ENCODE results near the gene NCAM1.

NCAM1 gene

DNA sequence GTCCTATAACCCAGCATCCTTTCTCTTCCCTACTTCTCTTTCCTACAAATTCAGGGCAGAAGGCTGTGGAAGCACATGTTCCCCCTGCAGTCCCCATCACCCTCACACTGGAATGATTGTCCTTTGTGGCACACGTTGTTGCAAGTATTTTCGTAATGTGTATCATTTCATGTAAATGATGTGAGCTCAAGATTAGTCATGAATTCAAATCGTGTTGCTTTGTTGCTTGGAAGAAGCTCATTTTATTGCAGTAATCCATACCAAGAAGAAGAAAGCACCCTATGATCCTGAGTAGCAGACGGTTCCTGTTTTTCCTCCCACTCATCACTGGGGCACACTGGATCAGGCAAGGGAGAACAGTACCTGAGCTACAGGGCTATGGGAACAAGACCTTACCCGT is 173.4 kb downstream of the NCAM1 start:
- DNase-seq, result no peak

DNA sequence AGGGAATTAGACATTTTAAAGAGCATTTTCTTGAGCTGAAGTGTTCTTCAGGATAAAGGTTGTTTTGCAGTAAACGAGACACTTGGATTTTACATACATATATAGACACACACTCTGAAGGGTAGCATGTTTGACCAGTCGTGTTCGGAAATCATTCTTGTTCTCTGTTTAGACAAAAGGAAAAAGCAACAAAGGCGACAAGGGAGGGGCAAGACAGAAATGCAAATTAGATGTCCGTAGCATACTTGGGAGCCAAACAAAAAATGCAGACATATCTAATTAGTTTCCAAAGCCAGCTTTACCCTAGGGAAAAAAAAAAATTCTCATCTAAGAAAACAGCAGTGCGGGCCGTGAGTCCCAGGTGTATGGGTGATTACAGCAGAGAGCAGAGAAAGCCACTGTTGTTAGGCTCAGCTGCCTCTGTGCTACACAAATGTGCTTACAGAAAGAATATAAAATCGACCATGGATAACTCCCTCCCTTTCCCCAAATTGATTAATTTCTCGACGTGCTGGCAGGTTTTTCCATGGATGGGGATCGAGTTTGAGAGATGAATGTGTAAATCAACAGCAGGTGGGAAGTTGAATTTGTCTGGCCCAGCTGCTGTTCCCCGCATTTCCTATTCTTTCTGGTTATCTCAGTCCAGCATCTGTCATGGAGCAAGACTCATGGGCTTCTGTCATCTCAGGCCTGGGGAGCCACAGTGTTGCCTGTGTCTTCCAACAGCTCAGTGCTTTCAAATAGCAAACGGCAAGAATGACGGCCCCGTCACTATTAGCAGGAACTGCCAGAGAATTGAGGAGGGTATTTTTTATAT is 176.7 kb downstream of the NCAM1 start:
- no peak for DNase-seq

- DNase-seq, result no peak
Observed at GRCh38 chr11:113138731-113139130, 177.5 kb downstream of the NCAM1 start.

- no peak for DNase-seq
Observed at GRCh38 chr11:113141010-113141409, 179.8 kb downstream of the NCAM1 start.

DNA sequence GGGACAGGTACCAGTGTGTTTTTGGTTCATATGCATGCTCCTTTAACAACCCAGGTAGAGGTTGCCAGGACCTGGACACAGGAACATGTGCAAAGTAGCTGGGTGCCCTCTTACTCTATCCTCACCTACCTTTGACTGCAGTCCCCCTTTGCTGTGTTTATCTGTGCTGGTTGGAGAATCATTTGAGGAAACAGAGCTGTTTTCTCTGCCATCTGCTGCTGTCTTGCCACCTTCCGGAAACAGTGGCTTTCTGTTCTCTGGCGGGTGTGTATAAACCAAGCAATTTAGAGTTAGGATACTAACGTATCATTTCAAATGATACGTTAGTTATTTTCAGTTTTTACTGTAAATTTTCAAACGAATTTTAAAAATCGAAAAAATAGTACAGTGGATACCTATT is 181.3 kb downstream of the NCAM1 start:
- no peak for DNase-seq

DNA sequence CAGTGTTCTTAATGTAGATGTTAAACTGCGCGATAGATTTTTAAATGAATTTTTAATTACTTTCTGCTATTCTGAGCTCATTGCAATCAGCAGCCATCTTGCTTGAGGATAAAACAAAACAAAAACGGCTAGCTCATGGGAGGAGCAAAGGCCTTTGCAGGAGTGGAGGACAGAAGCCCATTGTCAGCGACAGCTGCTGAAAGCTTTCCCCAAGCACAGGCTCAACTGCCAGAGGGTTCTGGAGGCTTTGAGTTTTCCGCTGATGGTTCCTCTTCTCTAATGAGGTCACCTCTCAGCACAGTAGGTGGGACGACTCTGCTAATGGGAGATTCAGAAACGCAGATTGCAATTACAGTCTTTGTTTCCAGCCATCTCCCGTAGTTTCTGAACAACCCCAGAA is 186.0 kb downstream of the NCAM1 start:
- no peak for DNase-seq

- DNase-seq, result no peak
Observed at GRCh38 chr11:113148076-113148475, 186.9 kb downstream of the NCAM1 start.

DNA sequence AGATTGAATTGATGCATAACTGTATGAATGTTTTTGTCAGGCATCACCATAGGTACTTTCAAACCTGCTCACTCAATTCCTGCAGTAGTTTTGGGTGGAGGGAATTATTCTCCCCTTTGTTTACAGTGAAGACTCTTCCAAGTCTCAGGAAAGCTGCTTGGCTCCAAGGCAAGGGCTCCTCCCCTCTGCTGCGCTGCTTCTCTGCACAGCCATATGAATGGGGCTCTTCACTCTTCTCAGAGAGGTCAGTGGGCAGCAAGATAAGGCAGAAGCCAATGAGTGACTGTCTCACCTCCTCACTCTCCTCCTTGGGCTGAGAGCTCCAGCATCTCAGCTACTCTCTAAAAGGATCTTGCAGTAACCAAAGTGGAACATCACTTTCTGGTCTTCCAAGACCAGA is 187.4 kb downstream of the NCAM1 start:
- no peak for DNase-seq

DNA sequence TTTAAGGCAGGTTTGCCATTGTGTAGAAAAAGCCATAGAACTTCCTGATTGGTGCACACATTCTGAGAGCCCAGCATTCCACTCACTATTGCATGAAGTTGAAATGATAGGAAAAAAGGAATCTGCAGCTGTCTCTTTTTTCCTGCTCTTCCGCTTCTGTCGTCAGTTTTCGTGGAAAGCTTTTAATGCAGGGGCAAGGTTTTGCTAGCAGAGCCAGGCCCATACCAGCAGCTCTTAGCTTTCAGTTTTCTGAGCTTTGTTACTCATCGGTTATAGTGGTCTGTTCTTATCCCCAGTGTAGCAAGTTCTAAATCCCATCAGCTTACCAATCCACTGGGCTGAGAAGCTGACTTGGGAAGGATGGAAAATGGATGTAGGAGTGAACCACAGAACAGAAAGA is 190.3 kb downstream of the NCAM1 start:
- no peak for DNase-seq

- DNase-seq, result no peak
Observed at GRCh38 chr11:113152500-113152899, 191.3 kb downstream of the NCAM1 start.

DNA sequence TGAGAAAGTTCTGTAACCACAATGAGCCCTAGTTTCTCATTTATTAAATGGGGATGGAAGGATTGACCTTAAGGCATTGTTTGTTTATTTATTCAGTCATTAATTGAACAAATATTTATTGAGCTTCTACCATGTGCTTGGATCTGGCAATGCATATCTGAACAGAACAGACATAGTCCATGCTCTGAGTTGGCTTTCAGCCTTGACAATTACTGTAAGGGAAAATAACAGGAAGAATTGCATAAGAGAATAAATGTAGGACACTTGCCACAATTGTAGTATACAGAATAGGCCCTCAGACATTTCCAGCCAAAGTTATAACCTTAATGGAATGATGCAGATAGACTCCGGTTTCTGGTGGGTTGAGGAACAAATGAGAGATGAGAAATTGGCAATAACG is 192.6 kb downstream of the NCAM1 start:
- DNase-seq, result no peak

GRCh38 chr11:113159988-113160807 is 199.0 kb downstream of the NCAM1 start:
- DNase-seq, result no peak

- no peak for DNase-seq
Observed at GRCh38 chr11:113160808-113161124, 199.5 kb downstream of the NCAM1 start.

DNA sequence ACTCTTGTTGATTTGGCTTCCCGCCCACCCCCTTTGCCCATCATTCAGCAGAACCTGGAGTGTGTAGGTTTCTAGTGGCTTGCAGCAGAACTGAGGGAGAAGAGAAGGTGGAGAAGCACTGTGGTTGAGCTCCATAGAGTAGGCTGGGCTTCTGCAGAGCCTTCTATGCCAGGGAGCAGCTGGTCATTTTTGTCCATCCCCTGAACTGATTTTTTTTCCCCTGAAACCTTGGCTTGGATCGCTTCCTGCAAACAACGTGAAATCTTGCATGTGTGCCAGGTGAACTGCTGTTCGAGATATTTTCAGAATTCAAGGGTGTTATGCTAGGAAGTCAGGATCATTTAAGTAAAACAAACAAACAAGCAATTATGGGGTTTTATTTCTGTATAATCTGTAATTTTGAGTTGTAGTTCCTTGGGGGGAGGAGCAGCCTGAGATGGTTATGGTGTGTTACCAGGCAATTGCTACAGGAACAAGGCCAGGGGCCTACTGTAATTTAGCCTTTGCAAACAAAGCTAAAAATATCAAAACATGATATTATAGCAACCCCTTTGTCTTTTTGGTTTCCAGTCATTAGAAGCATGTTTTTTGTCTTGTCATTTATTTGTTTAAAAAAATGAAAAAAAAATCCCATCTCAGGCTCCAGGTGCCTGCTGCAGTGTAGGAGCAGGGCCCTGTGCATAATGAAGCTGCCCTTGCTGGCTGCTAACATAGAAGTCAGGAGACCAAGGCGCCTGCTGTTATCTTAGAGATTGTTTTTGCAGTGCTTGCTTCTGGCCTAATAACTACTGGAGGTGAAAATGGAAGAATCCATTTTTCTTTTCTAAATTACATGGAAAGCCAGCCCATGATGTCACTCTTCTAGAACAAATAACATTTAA is 200.7 kb downstream of the NCAM1 start:
- no peak for DNase-seq

GRCh38 chr11:113162592-113162962 is 201.4 kb downstream of the NCAM1 start:
- no peak for DNase-seq

DNA sequence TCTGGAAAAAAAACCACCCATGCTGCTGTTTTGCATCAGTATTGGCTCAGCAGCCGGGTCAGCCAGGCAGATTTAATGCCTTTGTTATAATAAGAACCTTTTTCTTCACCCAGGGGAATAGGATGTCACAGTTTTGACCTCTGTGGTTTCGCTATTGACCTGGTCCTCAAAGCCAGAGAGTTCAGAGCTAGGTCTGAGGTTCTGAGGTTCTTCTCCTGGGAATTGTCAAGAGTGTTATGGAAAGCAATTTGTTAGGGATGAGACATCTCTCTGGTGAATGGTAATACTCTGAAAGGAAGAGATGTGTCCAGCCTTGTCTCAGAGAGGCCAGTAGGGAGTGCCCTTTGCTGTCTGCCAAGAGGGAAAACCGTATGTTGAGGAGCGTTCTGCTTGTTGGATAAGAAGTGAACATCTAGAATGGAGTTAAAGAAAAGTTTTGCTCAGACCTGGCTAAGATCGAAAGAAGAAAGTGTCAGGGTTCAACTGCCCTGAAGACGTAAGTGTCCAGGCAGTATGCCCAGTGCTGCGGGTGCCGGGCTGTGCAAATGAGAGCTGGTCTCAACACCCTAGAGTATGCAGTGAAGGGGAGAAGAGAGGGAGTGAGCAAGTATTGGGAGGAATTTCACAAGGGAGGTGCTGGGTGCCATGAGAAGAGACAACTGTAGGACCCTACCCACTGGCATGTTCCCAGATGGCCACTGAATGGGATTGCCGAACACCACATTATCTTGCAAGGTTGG is 202.2 kb downstream of the NCAM1 start:
- DNase-seq, result no peak

DNA sequence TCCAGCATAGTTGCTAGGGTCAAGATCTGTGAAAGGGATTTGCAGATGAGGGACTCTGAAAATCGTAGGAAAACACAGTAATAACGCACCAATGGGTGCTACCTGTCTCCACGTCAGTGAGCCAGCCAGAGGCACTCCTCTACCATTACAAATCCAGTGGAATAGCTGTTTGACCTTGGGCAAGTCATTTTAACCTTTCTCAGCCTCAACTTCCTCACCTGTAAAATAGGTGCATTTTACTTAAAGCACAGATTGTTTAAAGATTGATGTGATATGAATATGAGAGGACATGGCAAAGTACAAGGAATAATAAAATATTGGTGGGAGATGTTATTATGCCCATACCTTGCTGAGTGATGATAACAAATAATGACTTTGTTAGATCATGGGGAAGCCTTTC is 205.1 kb downstream of the NCAM1 start:
- no peak for DNase-seq

- no peak for DNase-seq
Observed at GRCh38 chr11:113167599-113167998, 206.4 kb downstream of the NCAM1 start.

- DNase-seq, result no peak
Observed at GRCh38 chr11:113168354-113169342, 207.4 kb downstream of the NCAM1 start.

GRCh38 chr11:113172382-113172951 is 211.2 kb downstream of the NCAM1 start:
- DNase-seq, result no peak

GRCh38 chr11:113173126-113173525 is 211.9 kb downstream of the NCAM1 start:
- DNase-seq, result no peak
